Right renal cortex interstitium (tissue), 3 donors: ENCODE results near the gene CXorf38. TPM values are rescaled to one million over a fixed set of nuclear protein-coding genes. Genes with fewer than 3 reads are reported as not detected.

Source experiments
- polyA plus RNA-seq, 3 donors: library from polyadenylated mRNA; unstranded; fragments of 120-200 nt; gene quantifications; one replicate each; pipeline ENCODE4 v1.2.1, GENCODE V29; 2013; ENCODE audit not compliant: insufficient read length in 3 of 3

Gene CXorf38
- polyA plus RNA-seq, 3 donors: 10.4 to 11.8 (median 10.4) TPM

Other genes with a start within 250 kb of the CXorf38 start
- gene ATP6AP2, start 66.6 kb downstream of the CXorf38 start, polyA plus RNA-seq: 100 to 1,000 TPM; 219 to 230 (median 229) TPM
- not detected for gene MPC1L, start 24.1 kb downstream of the CXorf38 start, polyA plus RNA-seq
- gene MED14, start 88.0 kb upstream of the CXorf38 start, polyA plus RNA-seq: 10 to 100 TPM; 42.1 to 48.2 (median 46.1) TPM